Measurements from ENCODE around the gene HNRNPUL1. TPM values are rescaled to one million over a fixed set of nuclear protein-coding genes. Genes with fewer than 3 reads are reported as not detected.
A peak's percentile ranks its signal among the peaks of the same experiment; 100 is the strongest.

The HNRNPUL1 gene
- total RNA-seq, 1 donor from 2014 or later, result 244 TPM

- H3K4me3 Mint-ChIP-seq, result no peak overlapping the region
Measured at GRCh38 chr19:41296433-41296871, 32.3 kb downstream of the HNRNPUL1 start.

GRCh38 chr19:41297628-41298347 is 33.6 kb downstream of the HNRNPUL1 start:
- ATAC-seq (ENCODE audit: low read depth) (peak; percentile 81), DNase-seq (peak; percentile 49)
- H3K36me3 Mint-ChIP-seq (ENCODE audit: low read depth), result peaks cover 95% of the 10 kb centered on the region
- no peaks in the 10 kb centered on the region for H3K9me3 Mint-ChIP-seq
- POLR2A ChIA-PET, result interaction anchor here (0.5 to 4.2 kb wide), 11 partner anchors 9 to 735 kb away, joined by 3 to 40 read pairs (median 7); partner anchors contain the start of genes B9D2, HNRNPUL1 and TGFB1
- CTCF ChIA-PET, result interaction anchor here (0.5 to 4.7 kb wide), 7 partner anchors 11 to 151 kb away, joined by 3 to 35 read pairs (median 4); partner anchors contain the start of gene CCDC97
- no peak for TF ChIP-seq CTCF (IDR thresholded peaks at IDR 0.05)
- H3K27ac Mint-ChIP-seq, result peak overlapping the region; percentile 96
- peaks cover 66% of the 10 kb centered on the region for H3K4me1 Mint-ChIP-seq
- peak overlapping the region; percentile 72 for H3K4me3 Mint-ChIP-seq
- intact Hi-C loops (cut with micrococcal nuclease), result loop anchor here (1.0 kb wide), 3 partner anchors 11 to 100 kb away; partner anchors contain the start of genes BCKDHA, EXOSC5 and HNRNPUL1
- H3K27me3 Mint-ChIP-seq, result no peaks in the 10 kb centered on the region

More at GRCh38 chr19:41296433-41296871, 32.3 kb downstream of the HNRNPUL1 start:
- ChIA-PET POLR2A (interaction anchor here (4.2 kb wide), 1 partner anchor 33 kb away, joined by 40 read pairs; the partner anchor contains the start of gene HNRNPUL1), CTCF (interaction anchor here (1.4 to 4.7 kb wide), 2 partner anchors 12 to 56 kb away, joined by 5 to 35 read pairs; partner anchors contain the start of gene CCDC97)
- no peak for TF ChIP-seq CTCF (IDR thresholded peaks at IDR 0.05)
- Mint-ChIP-seq H3K27ac (peak overlapping the region; percentile 96), H3K9me3 (no peaks in the 10 kb centered on the region), H3K4me1 (peaks cover 54% of the 10 kb centered on the region), H3K27me3 (no peaks in the 10 kb centered on the region), H3K36me3 (ENCODE audit: low read depth) (peaks cover 97% of the 10 kb centered on the region)
- DNase-seq (no peak), ATAC-seq (ENCODE audit: low read depth) (no peak)
- intact Hi-C loops (cut with micrococcal nuclease), result no loop called here

GRCh38 chr19:41298348-41298964 is 34.3 kb downstream of the HNRNPUL1 start:
- Mint-ChIP-seq H3K4me3 (peak overlapping the region; percentile 72), H3K36me3 (ENCODE audit: low read depth) (peaks cover 93% of the 10 kb centered on the region), H3K4me1 (peaks cover 71% of the 10 kb centered on the region), H3K9me3 (no peaks in the 10 kb centered on the region), H3K27me3 (no peaks in the 10 kb centered on the region), H3K27ac (peak overlapping the region; percentile 96)
- intact Hi-C loops (cut with micrococcal nuclease), result no loop called here
- peak; percentile 15 for ATAC-seq (ENCODE audit: low read depth)
- ChIA-PET POLR2A (interaction anchor here (0.5 to 4.2 kb wide), 8 partner anchors 8 to 734 kb away, joined by 4 to 40 read pairs (median 7); partner anchors contain the start of genes B9D2, HNRNPUL1 and TGFB1), CTCF (interaction anchor here (0.5 to 4.7 kb wide), 6 partner anchors 10 to 150 kb away, joined by 3 to 35 read pairs (median 4); partner anchors contain the start of gene CCDC97)
- no peak for TF ChIP-seq CTCF (IDR thresholded peaks at IDR 0.05)
- no peak for DNase-seq

GRCh38 chr19:41299046-41299754 is 35.0 kb downstream of the HNRNPUL1 start:
- Mint-ChIP-seq H3K4me3 (no peak overlapping the region), H3K27me3 (no peaks in the 10 kb centered on the region), H3K36me3 (ENCODE audit: low read depth) (peaks cover 93% of the 10 kb centered on the region), H3K9me3 (no peaks in the 10 kb centered on the region), H3K27ac (peak overlapping the region; percentile 96), H3K4me1 (peaks cover 78% of the 10 kb centered on the region)
- ChIA-PET POLR2A (interaction anchor here (1.5 to 4.2 kb wide), 2 partner anchors 28 to 36 kb away, joined by 7 to 40 read pairs; partner anchors contain the start of gene HNRNPUL1), CTCF (interaction anchor here (1.4 to 4.7 kb wide), 2 partner anchors 9 to 65 kb away, joined by 5 to 35 read pairs; partner anchors contain the start of genes B9D2 and CCDC97)
- intact Hi-C loops (cut with micrococcal nuclease), result no loop called here
- ATAC-seq (ENCODE audit: low read depth) (no peak), DNase-seq (no peak)
- no peak for TF ChIP-seq CTCF (IDR thresholded peaks at IDR 0.05)

Data from activated B cell treated with CpG ODN at 0.5 μM for 24 hours (primary cell).